GM23248 (cell line): ENCODE results near the gene MPST. TPM values are rescaled to one million over a fixed set of nuclear protein-coding genes. Genes with fewer than 3 reads are reported as not detected.

Experiments
- DNase-seq: peaks from one replicate; pipeline ENCODE4 v3.0.0-alpha.2; 2015
- H2AFZ ChIP-seq: fragments of 200-600 bp; sonication (generic); 2 replicates; pipeline ENCODE4 v1.6.1; 2016; ENCODE audit warnings: antibody characterized with exemption
- H3F3A ChIP-seq: fragments of 200-600 bp; sonication (generic); 2 replicates; pipeline ENCODE4 v1.6.1; 2016; ENCODE audit warnings: mild to moderate bottlenecking, antibody characterized with exemption, mixed run types; ENCODE audit not compliant: insufficient read depth
- H3K27ac ChIP-seq: fragments of 200-600 bp; sonication (generic); 2 replicates; pipeline ENCODE4 v1.5.1; 2016; ENCODE audit warnings: mild to moderate bottlenecking
- H3K27me3 ChIP-seq: fragments of 200-600 bp; sonication (generic); replicated peaks from 2 replicates; pipeline ENCODE4 v1.6.1; 2016; ENCODE audit warnings: mild to moderate bottlenecking; ENCODE audit not compliant: insufficient read depth
- H3K36me3 ChIP-seq: fragments of 200-600 bp; sonication (generic); 2 replicates; pipeline ENCODE4 v1.6.1; 2016; ENCODE audit warnings: low read depth, mild to moderate bottlenecking
- H3K4me1 ChIP-seq: fragments of 200-600 bp; sonication (generic); 2 replicates; pipeline ENCODE4 v1.6.1; 2016; ENCODE audit warnings: mild to moderate bottlenecking; ENCODE audit not compliant: insufficient read depth
- H3K4me2 ChIP-seq: fragments of 200-600 bp; sonication (generic); one replicate; pipeline ENCODE4 v1.6.1; 2016; ENCODE audit warnings: mild to moderate bottlenecking; ENCODE audit not compliant: unreplicated experiment
- H3K4me3 ChIP-seq: fragments of 200-600 bp; sonication (generic); 2 replicates; pipeline ENCODE4 v1.5.1; 2016; ENCODE audit warnings: mild to moderate bottlenecking
- H3K79me2 ChIP-seq: fragments of 200-600 bp; sonication (generic); 2 replicates; pipeline ENCODE4 v1.6.1; 2016; ENCODE audit warnings: mild to moderate bottlenecking; ENCODE audit not compliant: insufficient read depth
- H3K9ac ChIP-seq: fragments of 200-600 bp; sonication (generic); 2 replicates; pipeline ENCODE4 v1.6.1; 2016; ENCODE audit warnings: mild to moderate bottlenecking
- H3K9me2 ChIP-seq: fragments of 200-600 bp; sonication (generic); 2 replicates; pipeline ENCODE4 v1.6.1; 2016; ENCODE audit warnings: mixed run types, mild to moderate bottlenecking, moderate library complexity; ENCODE audit not compliant: insufficient read depth
- H3K9me3 ChIP-seq: fragments of 200-600 bp; sonication (generic); one replicate; pipeline ENCODE4 v1.6.1; 2017; ENCODE audit warnings: low read depth
- H4K20me1 ChIP-seq: fragments of 200-600 bp; sonication (generic); 2 replicates; pipeline ENCODE4 v1.6.0; 2016; ENCODE audit not compliant: insufficient read depth
- EZH2 ChIP-seq: fragments of 200-600 bp; sonication (generic); IDR thresholded peaks from 2 replicates; pipeline ENCODE4 v1.6.1; 2018; ENCODE audit warnings: antibody characterized with exemption, mild to moderate bottlenecking; ENCODE audit not compliant: insufficient read depth, poor library complexity, severe bottlenecking
- EZH2phosphoT487 ChIP-seq: fragments of 200-600 bp; sonication (generic); IDR thresholded peaks from 2 replicates; pipeline ENCODE4 v1.6.1; 2018; ENCODE audit warnings: antibody characterized with exemption, moderate library complexity, mild to moderate bottlenecking, low read depth; ENCODE audit not compliant: insufficient read depth
- WGBS, 2 experiments: methylation state at CpG; one replicate each; pipeline ENCODE4 v1.1.6; 2015 to 2017; ENCODE audit warnings: low lambda C conversion rate in 2 of 2, low coverage in 1 of 2; ENCODE audit errors: missing lambda C conversion rate in 2 of 2; 5-methylcytosine and 5-hydroxymethylcytosine counted together
- in situ Hi-C: fragments of 300-500 bp; cut with MboI; formaldehyde crosslinking; loops from 2 replicates; pipeline ENCODE4 v1.15.0; 2020
- polyA plus RNA-seq: library from polyadenylated mRNA; unstranded; fragments of >200 nt; fragmentation: Nextera tagmentation; extraction: Ambion mirVana; gene quantifications from 2 replicates; pipeline ENCODE4 v1.2.1, GENCODE V29; 2016
- total RNA-seq: library from RNA; depleted of rRNA; stranded (reverse); fragments of >200 nt; shearing (Covaris generic); gene quantifications from 2 replicates; pipeline ENCODE4 v1.2.3, GENCODE V29; 2014

The MPST gene
- total and polyA plus RNA-seq, 2 experiments from 2014 or later = 48.5 to 72.0 TPM

DNA sequence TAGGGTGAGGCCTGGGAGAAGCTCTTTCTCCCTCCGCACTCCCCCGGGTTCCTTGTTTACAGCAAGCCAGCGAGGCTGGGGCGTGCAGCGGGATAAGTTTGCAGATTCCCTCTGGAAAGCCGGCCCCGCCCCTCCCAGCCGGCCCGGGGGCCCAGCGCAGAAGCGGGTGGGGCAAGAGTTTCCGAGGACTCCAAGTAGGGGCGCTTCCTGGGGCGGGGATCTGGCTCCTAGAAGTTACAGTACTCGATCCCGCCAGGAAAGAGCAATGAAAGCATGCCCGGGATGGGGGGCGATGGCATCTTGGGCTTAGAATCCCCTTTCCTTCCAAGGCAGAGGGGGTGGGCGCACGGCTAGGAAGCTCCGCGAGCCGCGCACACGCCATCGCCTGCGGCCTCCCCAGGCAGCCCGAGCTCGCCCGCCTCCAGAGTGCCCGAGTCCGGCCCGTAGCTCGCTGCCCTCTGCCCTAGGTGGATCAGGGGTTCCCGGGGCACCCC, 680 bp upstream of the MPST start:
- Histone ChIP-seq H3K79me2 (peaks cover 15% of the 10 kb centered on the region), H3K9me2 (no peaks in the 10 kb centered on the region), H3K9me3 (no peaks in the 10 kb centered on the region), H3K36me3 (no peaks in the 10 kb centered on the region), H2AFZ (peak overlapping the region; percentile 92), H3K4me2 (peak overlapping the region; percentile 81), H4K20me1 (no peaks in the 10 kb centered on the region; the same call in 1 of the 2 replicates), H3K4me3 (peak overlapping the region; percentile 96), H3F3A (no peaks in the 10 kb centered on the region), H3K27me3 (no peaks in the 10 kb centered on the region), H3K27ac (peak overlapping the region; percentile 55), H3K4me1 (0 out of 2 replicates have a peak, but pooled peaks cover 5% of the 10 kb centered on the region), H3K9ac (peak overlapping the region; percentile 86)
- peak; percentile 57 for DNase-seq
- WGBS, 2 experiments = 1 to 3% methylated on average over 30 to 31 of the region's 35 CpGs
- TF ChIP-seq EZH2 (no peak), EZH2phosphoT487 (no peak)
- in situ Hi-C loops = no loop called here

DNA sequence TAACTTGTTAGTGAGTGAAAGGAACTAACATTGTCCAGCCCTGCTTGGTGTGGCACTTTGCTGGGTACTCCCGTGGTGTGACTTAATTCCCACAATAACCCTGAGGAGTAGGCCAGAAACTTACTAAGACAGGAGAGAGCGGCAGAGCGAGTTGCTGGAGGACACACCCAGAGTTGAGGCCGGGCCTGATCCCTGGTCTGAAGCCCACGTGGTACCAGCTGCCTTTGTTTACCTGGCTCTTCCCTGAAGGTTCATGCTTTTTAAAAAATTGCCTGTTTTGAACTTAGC, 594 bp downstream of the MPST start:
- whole genome bisulfite sequencing, 2 experiments = 0 to 4% methylated on average over 5 of the region's 5 CpGs
- no peaks in the 10 kb centered on the region for H3K9me3 ChIP-seq
- TF ChIP-seq EZH2 (no peak), EZH2phosphoT487 (no peak)

DNA sequence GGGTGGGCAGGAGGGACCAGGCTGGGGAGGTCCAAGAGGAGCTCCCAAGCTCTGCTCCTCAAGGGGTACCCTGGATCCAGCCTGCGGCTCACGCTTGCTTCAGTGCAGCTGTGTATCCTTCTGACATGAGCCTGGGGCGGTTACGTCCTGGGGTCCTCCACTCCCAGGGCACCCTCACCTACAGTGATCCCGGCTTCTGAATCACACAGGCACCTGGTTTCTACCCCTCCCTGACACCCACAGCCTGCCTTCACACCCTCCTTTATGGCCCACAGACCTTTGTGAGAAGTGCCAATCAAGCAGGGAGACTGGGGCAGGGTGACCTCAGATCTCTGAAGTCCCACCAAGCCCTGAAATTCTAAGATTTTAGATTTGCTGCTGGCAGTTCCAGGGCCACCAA, 1.5 kb downstream of the MPST start:
- no peak overlapping the region for H3K4me3 ChIP-seq
- WGBS, 2 experiments = 95 to 100% methylated on average over 1 to 5 of the region's 5 CpGs
- DNase-seq = no peak

More for the DNA sequence above, 594 bp downstream of the MPST start:
- peak overlapping the region; percentile 86 for H3K9ac ChIP-seq
- H3K4me1 ChIP-seq = 0 out of 2 replicates have a peak, but pooled peaks cover 5% of the 10 kb centered on the region
- no peaks in the 10 kb centered on the region for H3F3A ChIP-seq
- no peaks in the 10 kb centered on the region; the same call in 1 of the 2 replicates for H4K20me1 ChIP-seq
- DNase-seq = peak; percentile 84
- peak overlapping the region; percentile 88 for H2AFZ ChIP-seq
- peak overlapping the region; percentile 55; the same call in 1 of the 2 replicates for H3K27ac ChIP-seq
- H3K4me2 ChIP-seq = peak overlapping the region; percentile 87
- in situ Hi-C loops = no loop called here
- H3K27me3 ChIP-seq = no peaks in the 10 kb centered on the region
- no peaks in the 10 kb centered on the region for H3K9me2 ChIP-seq
- peak overlapping the region; percentile 96 for H3K4me3 ChIP-seq
- H3K36me3 ChIP-seq = no peaks in the 10 kb centered on the region; the same call in 1 of the 2 replicates
- peaks cover 15% of the 10 kb centered on the region for H3K79me2 ChIP-seq

DNA sequence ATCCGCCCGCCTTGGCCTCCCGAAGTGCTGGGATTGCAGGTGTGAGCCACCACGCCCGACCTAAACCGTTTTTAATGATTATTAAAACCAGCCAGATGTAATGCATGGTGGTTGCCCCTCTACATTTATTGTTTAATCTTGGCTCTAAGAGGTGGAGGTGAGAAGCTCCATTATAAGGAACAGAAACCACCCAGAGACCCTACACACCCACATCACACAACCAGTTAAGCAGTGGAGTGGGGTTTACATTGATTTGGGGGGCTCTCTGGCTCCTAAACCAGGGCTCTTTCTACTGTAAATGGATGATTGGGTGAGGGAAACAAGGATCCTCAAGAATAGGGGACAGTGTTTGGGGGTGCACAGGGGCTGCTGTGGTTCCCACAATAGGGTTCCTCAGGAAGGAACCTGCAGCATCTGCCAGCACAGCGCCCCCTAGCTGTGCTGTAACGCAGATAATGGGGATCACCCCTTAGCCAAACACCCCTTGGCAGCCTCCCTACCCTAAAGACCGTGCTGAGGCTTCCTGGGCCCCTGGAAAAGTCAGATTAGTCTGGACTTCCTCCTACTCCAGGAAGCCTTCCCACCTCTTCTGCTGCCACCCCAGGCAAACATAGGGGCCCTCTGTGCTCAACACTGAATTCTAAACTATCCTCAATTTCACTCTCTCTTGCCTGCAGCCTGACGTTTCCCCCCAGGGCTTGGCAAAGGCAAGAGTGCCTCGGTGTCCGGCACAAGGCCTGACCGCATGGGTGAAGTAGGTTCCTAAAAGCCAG, 2.4 kb downstream of the MPST start:
- peaks cover 15% of the 10 kb centered on the region for H3K79me2 ChIP-seq
- no peak for TF ChIP-seq EZH2phosphoT487
- no peak for TF ChIP-seq EZH2
- no peak overlapping the region for H2AFZ ChIP-seq
- no peaks in the 10 kb centered on the region for H3K9me2 ChIP-seq
- WGBS, 2 experiments = 74 to 75% methylated on average over 13 of the region's 13 CpGs
- H3K36me3 ChIP-seq = no peaks in the 10 kb centered on the region; the same call in 1 of the 2 replicates
- H3K4me2 ChIP-seq = no peak overlapping the region
- DNase-seq = peak; percentile 64
- H3K27ac ChIP-seq = no peak overlapping the region
- 0 out of 2 replicates have a peak, but pooled peaks cover 5% of the 10 kb centered on the region for H3K4me1 ChIP-seq
- H4K20me1 ChIP-seq = no peaks in the 10 kb centered on the region; the same call in 1 of the 2 replicates
- H3F3A ChIP-seq = no peaks in the 10 kb centered on the region
- in situ Hi-C loops = no loop called here
- H3K27me3 ChIP-seq = no peaks in the 10 kb centered on the region
- no peak overlapping the region for H3K9ac ChIP-seq
- H3K9me3 ChIP-seq = no peaks in the 10 kb centered on the region
- H3K4me3 ChIP-seq = no peak overlapping the region

More for the DNA sequence above, 1.5 kb downstream of the MPST start:
- H3F3A ChIP-seq = no peaks in the 10 kb centered on the region
- no peak overlapping the region for H3K27ac ChIP-seq
- H3K27me3 ChIP-seq = no peaks in the 10 kb centered on the region
- TF ChIP-seq EZH2phosphoT487 = no peak
- no peak for TF ChIP-seq EZH2
- H3K9me3 ChIP-seq = no peaks in the 10 kb centered on the region
- H3K9ac ChIP-seq = no peak overlapping the region
- H3K4me1 ChIP-seq = 0 out of 2 replicates have a peak, but pooled peaks cover 5% of the 10 kb centered on the region
- no peak overlapping the region for H2AFZ ChIP-seq
- no peaks in the 10 kb centered on the region; the same call in 1 of the 2 replicates for H3K36me3 ChIP-seq
- peaks cover 15% of the 10 kb centered on the region for H3K79me2 ChIP-seq
- in situ Hi-C loops = no loop called here
- no peaks in the 10 kb centered on the region; the same call in 1 of the 2 replicates for H4K20me1 ChIP-seq
- no peaks in the 10 kb centered on the region for H3K9me2 ChIP-seq
- no peak overlapping the region for H3K4me2 ChIP-seq
